Stimulated activated CD8-positive, alpha-beta memory T cell treated with anti-CD3 and anti-CD28 coated beads, Interleukin-7, amount 100 ng/mL, for 48 hours (primary cell): ENCODE data around the gene DUSP7.
A peak's percentile ranks its signal among the peaks of the same experiment; 100 is the strongest.

Experiments used
- DNase-seq, 2 donors: peaks; one replicate each; pipeline ENCODE4 v3.0.0-alpha.2; 2020; ENCODE audit warnings: low read depth in 1 of 2; ENCODE audit errors: extremely low read depth in 1 of 2

The DUSP7 gene

GRCh38 chr3:52013802-52014598 lies 42.4 kb downstream of the DUSP7 start:
- DNase-seq: no peak

- no peak for DNase-seq
Observed at GRCh38 chr3:52012699-52013098, 43.7 kb downstream of the DUSP7 start.

- DNase-seq: no peak
Observed at GRCh38 chr3:52010431-52010830, 45.9 kb downstream of the DUSP7 start.

GRCh38 chr3:52007291-52007690 lies 49.1 kb downstream of the DUSP7 start:
- DNase-seq: no peak

- no peak for DNase-seq
Observed at GRCh38 chr3:52006820-52007133, 49.6 kb downstream of the DUSP7 start.

- DNase-seq: no peak
Observed at GRCh38 chr3:52006017-52006819, 50.2 kb downstream of the DUSP7 start.

- DNase-seq: no peak
Observed at GRCh38 chr3:52005571-52005986, 50.8 kb downstream of the DUSP7 start.

- no peak for DNase-seq
Observed at GRCh38 chr3:52004906-52005395, 51.4 kb downstream of the DUSP7 start.

GRCh38 chr3:52004163-52004787 lies 52.1 kb downstream of the DUSP7 start:
- DNase-seq: no peak

GRCh38 chr3:52002748-52003147 lies 53.6 kb downstream of the DUSP7 start:
- no peak for DNase-seq

- peak; percentile 63 to 74 for DNase-seq
Observed at GRCh38 chr3:52001443-52001974, 54.9 kb downstream of the DUSP7 start.

- no peak for DNase-seq
Observed at GRCh38 chr3:51999846-52000245, 56.5 kb downstream of the DUSP7 start.
